Caco-2 (cell line): Measurements from ENCODE around the gene MARK4. TPM values are rescaled to one million over a fixed set of nuclear protein-coding genes. Genes with fewer than 3 reads are reported as not detected.
A peak's percentile ranks its signal among the peaks of the same experiment; 100 is the strongest.

Experiments used
- BruUV-seq: library from RNA; stranded (reverse); fragments of 400-500 nt; replicated peaks from 2 replicates; lab custom pipeline; 2021; lab: Mats Ljungman, UMichigan
- CTCF ChIA-PET: fragments of 300-600 bp; sonication (Branson Sonifier 250); formaldehyde crosslinking; loops from one replicate; lab custom pipeline; 2022; ENCODE audit warnings: antibody characterized with exemption; lab: Charles Lee
- POLR2A ChIA-PET: fragments of 300-600 bp; sonication (Branson Sonifier 250); formaldehyde crosslinking; loops from one replicate; lab custom pipeline; 2022; ENCODE audit warnings: antibody characterized with exemption; lab: Charles Lee
- DNase-seq, 2 experiments: peaks; one replicate each; pipeline versions ENCODE4 v3.0.0 to v3.0.0-alpha.2; 2020 to 2022
- H3K27me3 ChIP-seq: replicated peaks from 2 replicates; pipeline ENCODE4 v1.6.0; 2011; ENCODE audit warnings: low read length; ENCODE audit not compliant: control insufficient read depth, insufficient read depth
- H3K36me3 ChIP-seq: 2 replicates; pipeline ENCODE4 v1.5.1; 2011; ENCODE audit warnings: low read length; ENCODE audit not compliant: control insufficient read depth, insufficient read depth
- H3K4me1 ChIP-seq: fragments of 250-450 bp; sonication (Bioruptor Pico); 2 replicates; pipeline ENCODE4 v1.5.1; 2020; ENCODE audit warnings: mild to moderate bottlenecking
- H3K4me3 ChIP-seq: 2 replicates; pipeline ENCODE4 v1.5.1; 2011; ENCODE audit warnings: low read depth, mild to moderate bottlenecking, control low read depth, low read length
- H3K9me3 ChIP-seq: fragments of 250-450 bp; sonication (Bioruptor Pico); 2 replicates; pipeline ENCODE4 v1.5.1; 2020; ENCODE audit warnings: mild to moderate bottlenecking, moderate library complexity
- H3K27ac Mint-ChIP-seq: one replicate; pipeline ENCODE4 v1.8.0; 2022; ENCODE audit warnings: mixed read lengths; ENCODE audit not compliant: unreplicated experiment
- H3K27me3 Mint-ChIP-seq: one replicate; pipeline ENCODE4 v1.8.0; 2022; ENCODE audit warnings: mixed read lengths; ENCODE audit not compliant: insufficient read depth, unreplicated experiment
- H3K36me3 Mint-ChIP-seq: one replicate; pipeline ENCODE4 v1.8.0; 2022; ENCODE audit warnings: mild to moderate bottlenecking, mixed read lengths; ENCODE audit not compliant: insufficient read depth, unreplicated experiment
- H3K4me1 Mint-ChIP-seq: one replicate; pipeline ENCODE4 v1.8.0; 2022; ENCODE audit warnings: low read depth, mixed read lengths; ENCODE audit not compliant: unreplicated experiment
- H3K4me3 Mint-ChIP-seq: one replicate; pipeline ENCODE4 v1.8.0; 2022; ENCODE audit warnings: mild to moderate bottlenecking, moderate library complexity, mixed read lengths; ENCODE audit not compliant: unreplicated experiment
- H3K9me3 Mint-ChIP-seq: one replicate; pipeline ENCODE4 v1.8.0; 2022; ENCODE audit warnings: mixed read lengths; ENCODE audit not compliant: unreplicated experiment
- intact Hi-C: fragments of 100-400 bp; cut with micrococcal nuclease; formaldehyde crosslinking; loops from one replicate; pipeline ENCODE4 v1.10.0; 2022; ENCODE audit not compliant: unreplicated experiment
- total RNA-seq: library from RNA; stranded (reverse); gene quantifications from 2 replicates; pipeline ENCODE4 v1.2.3, GENCODE V29; 2022
- TF ChIP-seq, protein P1 (sequence below), 2 experiments: fragments of 200-600 bp in 1 of 2; IDR thresholded peaks; 1 replicate in 1 of 2; 2 replicates in 1 of 2; pipeline versions ENCODE4 v1.5.1 to v1.8.0; 2011 to 2022; ENCODE audit warnings: antibody characterized with exemption in 1 of 2, control low read depth in 1 of 2, inconsistent platforms in 1 of 2, low read depth in 1 of 2, low read length in 1 of 2, mild to moderate bottlenecking in 1 of 2, moderate library complexity in 1 of 2; ENCODE audit not compliant: insufficient read depth in 1 of 2, severe bottlenecking in 1 of 2, unreplicated experiment in 1 of 2

The MARK4 gene
- total RNA-seq, 1 experiment from 2014 or later = 30.3 TPM

DNA sequence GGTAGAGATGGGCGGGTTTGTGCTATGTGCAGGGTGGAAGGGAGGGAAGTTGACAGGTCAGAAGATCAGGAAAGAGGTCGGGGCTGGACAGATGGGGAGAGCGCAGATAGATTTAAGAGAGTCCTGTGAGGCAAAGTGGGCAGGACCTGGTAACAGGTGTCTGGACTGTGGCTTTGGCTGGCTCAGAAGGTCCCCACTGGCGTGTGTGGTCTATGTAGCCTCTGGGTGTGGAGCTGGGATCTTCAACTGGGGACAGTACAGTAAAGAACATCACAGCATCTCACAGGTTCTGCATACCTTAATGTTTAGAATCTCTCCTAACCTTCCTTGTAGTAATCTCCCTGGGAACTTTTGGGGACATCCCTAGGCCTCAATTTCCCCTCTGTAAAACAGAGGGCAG is 53.9 kb downstream of the MARK4 start:
- Histone ChIP-seq H3K36me3 (no peaks in the 10 kb centered on the region), H3K4me3 (no peak overlapping the region), H3K4me1 (no peaks in the 10 kb centered on the region), H3K27me3 (no peaks in the 10 kb centered on the region), H3K9me3 (0 out of 2 replicates have a peak, but pooled peaks cover 2% of the 10 kb centered on the region)
- POLR2A ChIA-PET = interaction anchor here (0.7 kb wide), 1 partner anchor 1901 kb away, joined by 4 read pairs; no protein-coding TSS in a partner anchor
- intact Hi-C loops = no loop called here
- no peaks in the 10 kb centered on the region for H3K27me3 Mint-ChIP-seq
- TF ChIP-seq, protein P1, sequence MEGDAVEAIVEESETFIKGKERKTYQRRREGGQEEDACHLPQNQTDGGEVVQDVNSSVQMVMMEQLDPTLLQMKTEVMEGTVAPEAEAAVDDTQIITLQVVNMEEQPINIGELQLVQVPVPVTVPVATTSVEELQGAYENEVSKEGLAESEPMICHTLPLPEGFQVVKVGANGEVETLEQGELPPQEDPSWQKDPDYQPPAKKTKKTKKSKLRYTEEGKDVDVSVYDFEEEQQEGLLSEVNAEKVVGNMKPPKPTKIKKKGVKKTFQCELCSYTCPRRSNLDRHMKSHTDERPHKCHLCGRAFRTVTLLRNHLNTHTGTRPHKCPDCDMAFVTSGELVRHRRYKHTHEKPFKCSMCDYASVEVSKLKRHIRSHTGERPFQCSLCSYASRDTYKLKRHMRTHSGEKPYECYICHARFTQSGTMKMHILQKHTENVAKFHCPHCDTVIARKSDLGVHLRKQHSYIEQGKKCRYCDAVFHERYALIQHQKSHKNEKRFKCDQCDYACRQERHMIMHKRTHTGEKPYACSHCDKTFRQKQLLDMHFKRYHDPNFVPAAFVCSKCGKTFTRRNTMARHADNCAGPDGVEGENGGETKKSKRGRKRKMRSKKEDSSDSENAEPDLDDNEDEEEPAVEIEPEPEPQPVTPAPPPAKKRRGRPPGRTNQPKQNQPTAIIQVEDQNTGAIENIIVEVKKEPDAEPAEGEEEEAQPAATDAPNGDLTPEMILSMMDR (IDR thresholded peaks at IDR 0.05; ENCODE audit: insufficient read depth in 1 of 2, low read depth in 1 of 2, low read length in 1 of 2, severe bottlenecking in 1 of 2, unreplicated experiment in 1 of 2) = no peak
- peaks cover 13% of the 10 kb centered on the region for H3K36me3 Mint-ChIP-seq
- no TSS peak for BruUV-seq
- CTCF ChIA-PET = no interaction called here
- H3K27ac Mint-ChIP-seq = no peak overlapping the region
- no peak overlapping the region for H3K4me3 Mint-ChIP-seq
- no peaks in the 10 kb centered on the region for H3K4me1 Mint-ChIP-seq
- H3K9me3 Mint-ChIP-seq = no peaks in the 10 kb centered on the region
- no peak for DNase-seq

DNA sequence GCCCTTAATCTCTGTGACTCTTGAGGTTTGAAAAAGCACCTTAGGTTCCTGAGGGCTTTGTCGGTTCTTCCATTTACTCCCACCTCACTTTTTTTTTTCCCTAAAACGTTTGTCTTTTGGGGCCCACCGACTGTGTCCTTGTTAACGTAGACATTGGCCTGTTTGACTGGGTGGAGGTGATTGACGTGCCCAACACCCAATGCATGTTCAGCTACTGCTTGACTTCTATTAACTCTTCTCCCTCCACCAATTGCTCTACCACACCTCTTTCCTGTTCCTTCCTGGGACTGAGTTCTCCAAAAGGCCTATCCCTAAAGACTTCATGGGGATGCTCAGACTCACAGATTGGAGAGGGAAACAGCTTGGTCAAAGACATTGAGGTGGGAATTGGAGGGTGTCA is 54.4 kb downstream of the MARK4 start:
- Histone ChIP-seq H3K27me3 (no peaks in the 10 kb centered on the region), H3K9me3 (0 out of 2 replicates have a peak, but pooled peaks cover 2% of the 10 kb centered on the region), H3K4me3 (no peak overlapping the region), H3K36me3 (no peaks in the 10 kb centered on the region), H3K4me1 (no peaks in the 10 kb centered on the region)
- H3K27me3 Mint-ChIP-seq = no peaks in the 10 kb centered on the region
- no TSS peak for BruUV-seq
- H3K4me1 Mint-ChIP-seq = no peaks in the 10 kb centered on the region
- peaks cover 13% of the 10 kb centered on the region for H3K36me3 Mint-ChIP-seq
- TF ChIP-seq, protein P1 (IDR thresholded peaks at IDR 0.05; ENCODE audit: insufficient read depth in 1 of 2, low read depth in 1 of 2, low read length in 1 of 2, severe bottlenecking in 1 of 2, unreplicated experiment in 1 of 2) = no peak
- intact Hi-C loops = no loop called here
- H3K27ac Mint-ChIP-seq = no peak overlapping the region
- H3K9me3 Mint-ChIP-seq = no peaks in the 10 kb centered on the region
- no peak overlapping the region for H3K4me3 Mint-ChIP-seq
- peak; percentile 37 to 66 for DNase-seq
- ChIA-PET CTCF (no interaction called here), POLR2A (interaction anchor here (0.7 kb wide), 2 partner anchors 13 to 1901 kb away, joined by 3 to 4 read pairs; no protein-coding TSS in a partner anchor)

DNA sequence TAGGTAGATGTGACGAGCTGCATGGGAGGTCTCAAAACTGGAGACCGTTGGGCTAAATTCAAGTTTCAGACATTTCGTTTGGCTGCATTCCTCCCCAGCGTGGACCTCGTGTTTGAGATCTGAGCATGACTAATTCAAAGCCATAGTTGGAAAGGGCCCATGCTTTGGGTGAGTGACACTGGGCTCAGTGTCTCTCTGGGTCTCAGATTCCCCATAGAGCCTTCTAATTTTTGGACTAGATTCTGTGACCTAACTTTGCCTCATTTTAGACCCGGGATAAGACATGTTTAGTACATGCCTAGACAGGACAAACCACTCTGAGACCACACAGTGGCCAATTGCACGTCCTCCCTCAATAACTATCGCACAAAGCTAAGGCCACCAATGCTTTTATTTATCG is 55.0 kb downstream of the MARK4 start:
- ChIA-PET CTCF (no interaction called here), POLR2A (interaction anchor here (0.7 kb wide), 2 partner anchors 13 to 1900 kb away, joined by 3 to 4 read pairs; no protein-coding TSS in a partner anchor)
- Mint-ChIP-seq H3K4me1 (no peaks in the 10 kb centered on the region), H3K9me3 (no peaks in the 10 kb centered on the region), H3K4me3 (no peak overlapping the region), H3K36me3 (peaks cover 13% of the 10 kb centered on the region), H3K27ac (no peak overlapping the region), H3K27me3 (no peaks in the 10 kb centered on the region)
- Histone ChIP-seq H3K4me1 (no peaks in the 10 kb centered on the region), H3K36me3 (no peaks in the 10 kb centered on the region), H3K4me3 (no peak overlapping the region), H3K27me3 (no peaks in the 10 kb centered on the region), H3K9me3 (0 out of 2 replicates have a peak, but pooled peaks cover 2% of the 10 kb centered on the region)
- TF ChIP-seq, protein P1 (IDR thresholded peaks at IDR 0.05; ENCODE audit: insufficient read depth in 1 of 2, low read depth in 1 of 2, low read length in 1 of 2, severe bottlenecking in 1 of 2, unreplicated experiment in 1 of 2) = no peak
- intact Hi-C loops = no loop called here
- no peak for DNase-seq
- no TSS peak for BruUV-seq
